ENCODE measurements around the gene POU2F3. TPM values are rescaled to one million over a fixed set of nuclear protein-coding genes. Genes with fewer than 3 reads are reported as not detected.
A peak's percentile ranks its signal among the peaks of the same experiment; 100 is the strongest.

POU2F3 gene
- total RNA-seq, 1 donor from 2014 or later, result 4.6 TPM

- ATAC-seq (no peak), DNase-seq (no peak)
- H3K27ac ChIP-seq, result no peak overlapping the region
- H3K9me3 ChIP-seq, result no peaks in the 10 kb centered on the region
- peaks cover 84% of the 10 kb centered on the region for H3K4me1 ChIP-seq
- H3K4me3 ChIP-seq, result no peak overlapping the region
- TF ChIP-seq CTCF (IDR thresholded peaks at IDR 0.05), result no peak
- intact Hi-C loops (cut with DNase I), result no loop called here
- peaks cover 3% of the 10 kb centered on the region for H3K27me3 ChIP-seq (ENCODE audit: low read depth)
- H3K36me3 ChIP-seq, result no peaks in the 10 kb centered on the region
Measured at GRCh38 chr11:120342226-120342625, 102.3 kb downstream of the POU2F3 start.

GRCh38 chr11:120342678-120343077 lies 102.7 kb downstream of the POU2F3 start:
- no peak overlapping the region for H3K27ac ChIP-seq
- H3K36me3 ChIP-seq, result no peaks in the 10 kb centered on the region
- H3K27me3 ChIP-seq (ENCODE audit: low read depth), result peaks cover 3% of the 10 kb centered on the region
- intact Hi-C loops (cut with DNase I), result no loop called here
- H3K4me1 ChIP-seq, result peaks cover 85% of the 10 kb centered on the region
- ATAC-seq, result no peak
- no peak overlapping the region for H3K4me3 ChIP-seq
- DNase-seq, result no peak
- no peaks in the 10 kb centered on the region for H3K9me3 ChIP-seq
- TF ChIP-seq CTCF (IDR thresholded peaks at IDR 0.05), result no peak

GRCh38 chr11:120343429-120343828 lies 103.5 kb downstream of the POU2F3 start:
- peak overlapping the region; percentile 5 for H3K27ac ChIP-seq
- intact Hi-C loops (cut with DNase I), result no loop called here
- H3K27me3 ChIP-seq (ENCODE audit: low read depth), result peaks cover 3% of the 10 kb centered on the region
- ATAC-seq, result no peak
- no peak for DNase-seq
- H3K4me3 ChIP-seq, result no peak overlapping the region
- no peaks in the 10 kb centered on the region for H3K36me3 ChIP-seq
- no peaks in the 10 kb centered on the region for H3K9me3 ChIP-seq
- no peak for TF ChIP-seq CTCF (IDR thresholded peaks at IDR 0.05)
- peaks cover 86% of the 10 kb centered on the region for H3K4me1 ChIP-seq

- Histone ChIP-seq H3K27ac (no peak overlapping the region), H3K4me3 (no peak overlapping the region), H3K4me1 (peaks cover 78% of the 10 kb centered on the region), H3K9me3 (no peaks in the 10 kb centered on the region), H3K27me3 (ENCODE audit: low read depth) (peaks cover 3% of the 10 kb centered on the region), H3K36me3 (no peaks in the 10 kb centered on the region)
- ATAC-seq (peak; percentile 76 to 81), DNase-seq (no peak)
- intact Hi-C loops (cut with DNase I), result no loop called here
- no peak for TF ChIP-seq CTCF (IDR thresholded peaks at IDR 0.05)
Measured at GRCh38 chr11:120344302-120345004, 104.5 kb downstream of the POU2F3 start.

GRCh38 chr11:120346233-120346632 lies 106.3 kb downstream of the POU2F3 start:
- ATAC-seq, result no peak
- intact Hi-C loops (cut with DNase I), result no loop called here
- no peak for TF ChIP-seq CTCF (IDR thresholded peaks at IDR 0.05)
- Histone ChIP-seq H3K9me3 (no peaks in the 10 kb centered on the region), H3K27ac (no peak overlapping the region), H3K27me3 (ENCODE audit: low read depth) (peaks cover 3% of the 10 kb centered on the region), H3K36me3 (no peaks in the 10 kb centered on the region), H3K4me3 (no peak overlapping the region), H3K4me1 (peaks cover 65% of the 10 kb centered on the region)
- no peak for DNase-seq
